HepG2 (cell line): ENCODE data around the gene NOXO1. TPM values are rescaled to one million over a fixed set of nuclear protein-coding genes. Genes with fewer than 3 reads are reported as not detected.
A peak's percentile ranks its signal among the peaks of the same experiment; 100 is the strongest.

Experiments
- ATAD3A ChIP-seq: sonication (generic); formaldehyde crosslinking; IDR thresholded peaks from 2 replicates; pipeline ENCODE4 v1.4.0; 2020; ENCODE audit warnings: missing genetic modification reagents
- ATF3 ChIP-seq: sonication (generic); formaldehyde crosslinking; IDR thresholded peaks from 2 replicates; pipeline ENCODE4 v1.4.0; 2020; ENCODE audit warnings: missing genetic modification reagents
- CSRNP1 ChIP-seq: sonication (generic); formaldehyde crosslinking; IDR thresholded peaks from 2 replicates; pipeline ENCODE4 v1.8.1; 2023; ENCODE audit warnings: mild to moderate bottlenecking, missing genetic modification reagents
- HMG20B ChIP-seq: conservative IDR thresholded peaks from 2 replicates; pipeline ENCODE4 v1.6.1; 2016; ENCODE audit warnings: missing genetic modification reagents, missing compliant biosample characterization
- KIAA2018 ChIP-seq: sonication (generic); formaldehyde crosslinking; IDR thresholded peaks from 2 replicates; pipeline ENCODE4 v1.5.0; 2020; ENCODE audit warnings: mild to moderate bottlenecking, missing genetic modification reagents, borderline replicate concordance
- LCORL ChIP-seq, 2 experiments: fragments of 450-650 bp in 1 of 2; sonication (generic) in 1 of 2; formaldehyde crosslinking in 1 of 2; IDR thresholded peaks; 2 replicates each; pipeline versions ENCODE4 v1.5.0 to v1.6.1; 2017 to 2020; ENCODE audit warnings: antibody characterized with exemption in 1 of 2, missing genetic modification reagents in 1 of 2
- RCOR2 ChIP-seq: IDR thresholded peaks from 2 replicates; pipeline ENCODE4 v1.6.1; 2016; ENCODE audit warnings: missing biosample characterization, missing genetic modification reagents
- ZNF101 ChIP-seq: sonication (generic); formaldehyde crosslinking; IDR thresholded peaks from 2 replicates; pipeline ENCODE4 v1.4.0; 2020; ENCODE audit warnings: mild to moderate bottlenecking, low read depth, missing genetic modification reagents, borderline replicate concordance
- ZNF207 ChIP-seq: fragments of 450-650 bp; IDR thresholded peaks from 2 replicates; pipeline ENCODE4 v1.6.1; 2016; ENCODE audit warnings: antibody characterized with exemption, borderline replicate concordance
- polyA plus RNA-seq, 8 experiments: library from polyadenylated mRNA; depleted of rRNA in 3 of 8; stranded (reverse) in 7 of 8; unstranded in 1 of 8; fragments of >200 nt; fragmentation: Illumina TruSeq in 4 of 8; extraction: Trizol in 4 of 8; gene quantifications; 2 replicates each; pipeline versions ENCODE4 v1.2.1 to v1.2.3, GENCODE V29; 2011 to 2016; ENCODE audit warnings: low read depth in 4 of 8, missing spikeins in 1 of 8, mixed read lengths in 1 of 8; ENCODE audit not compliant: insufficient read depth in 1 of 8
- total RNA-seq, 5 experiments: library from RNA; depleted of rRNA; stranded (reverse); fragments of >200 nt; fragmentation: Illumina TruSeq; extraction: Trizol; gene quantifications; 2 replicates each; pipeline ENCODE4 v1.2.3, GENCODE V29; 2016; ENCODE audit warnings: low read depth in 1 of 5
- TF ChIP-seq, protein P1 (sequence below): sonication (generic); formaldehyde crosslinking; IDR thresholded peaks from 2 replicates; pipeline ENCODE4 v1.5.1; 2020; ENCODE audit warnings: mild to moderate bottlenecking, missing genetic modification reagents

NOXO1 gene
- total and polyA plus RNA-seq, 2 of the 13 experiments (the other 11 are each of a cell fraction or from before 2014, with no cell fraction given) = 0.69 to 1.4 TPM

DNA sequence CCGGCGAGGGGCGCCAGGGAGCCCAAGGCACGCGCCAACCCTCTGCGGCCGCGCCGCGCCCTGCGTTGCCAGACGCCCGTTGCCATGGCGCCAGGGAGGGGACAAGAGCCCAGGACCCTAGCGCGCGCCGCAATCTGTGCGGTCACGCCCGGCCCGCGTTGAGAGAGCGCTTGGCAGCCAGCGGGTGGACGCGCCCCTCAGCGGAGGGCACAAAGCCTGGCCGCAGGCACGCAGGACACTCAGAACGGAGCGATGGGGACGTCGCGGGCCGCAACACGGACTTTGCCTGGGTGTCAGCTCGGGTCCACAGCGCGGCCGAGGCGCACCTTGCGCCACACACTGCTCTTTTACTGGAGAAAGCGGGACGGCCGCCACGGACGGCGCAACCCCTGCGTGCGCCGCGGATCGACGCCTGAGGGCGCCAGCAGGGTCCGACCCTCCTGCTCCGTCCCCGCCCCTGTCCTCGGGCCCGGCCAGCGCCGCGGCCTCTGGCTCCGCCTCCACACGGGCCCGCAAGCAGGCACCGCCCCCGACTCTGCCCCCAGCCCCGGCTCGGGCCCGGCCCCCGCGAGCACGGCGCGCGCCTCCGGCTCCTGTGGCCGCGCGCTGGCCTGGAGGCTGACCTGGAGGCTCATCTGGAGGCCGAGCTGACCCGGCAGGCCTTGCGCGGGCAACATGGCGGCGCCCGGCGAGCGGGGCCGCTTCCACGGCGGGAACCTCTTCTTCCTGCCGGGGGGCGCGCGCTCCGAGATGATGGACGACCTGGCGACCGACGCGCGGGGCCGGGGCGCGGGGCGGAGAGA is 2.5 kb upstream of the NOXO1 start, which contains the start of gene GFER (continued):
- TF ChIP-seq KIAA2018 (CRISPR knock-in tag) (no peak), CSRNP1 (CRISPR knock-in tag) (peak; percentile 10; the same call in 1 of the 2 replicates), ATF3 (CRISPR knock-in tag) (no peak), ZNF207 (no peak), HMG20B (CRISPR knock-in tag) (no peak), ZNF101 (CRISPR knock-in tag) (no peak), ATAD3A (CRISPR knock-in tag) (no peak), LCORL (IDR thresholded peaks at IDR 0.05) (no peak), LCORL (CRISPR knock-in tag; IDR thresholded peaks at IDR 0.05) (peak; percentile 90), RCOR2 (CRISPR knock-in tag) (no peak)
- TF ChIP-seq, protein P1, sequence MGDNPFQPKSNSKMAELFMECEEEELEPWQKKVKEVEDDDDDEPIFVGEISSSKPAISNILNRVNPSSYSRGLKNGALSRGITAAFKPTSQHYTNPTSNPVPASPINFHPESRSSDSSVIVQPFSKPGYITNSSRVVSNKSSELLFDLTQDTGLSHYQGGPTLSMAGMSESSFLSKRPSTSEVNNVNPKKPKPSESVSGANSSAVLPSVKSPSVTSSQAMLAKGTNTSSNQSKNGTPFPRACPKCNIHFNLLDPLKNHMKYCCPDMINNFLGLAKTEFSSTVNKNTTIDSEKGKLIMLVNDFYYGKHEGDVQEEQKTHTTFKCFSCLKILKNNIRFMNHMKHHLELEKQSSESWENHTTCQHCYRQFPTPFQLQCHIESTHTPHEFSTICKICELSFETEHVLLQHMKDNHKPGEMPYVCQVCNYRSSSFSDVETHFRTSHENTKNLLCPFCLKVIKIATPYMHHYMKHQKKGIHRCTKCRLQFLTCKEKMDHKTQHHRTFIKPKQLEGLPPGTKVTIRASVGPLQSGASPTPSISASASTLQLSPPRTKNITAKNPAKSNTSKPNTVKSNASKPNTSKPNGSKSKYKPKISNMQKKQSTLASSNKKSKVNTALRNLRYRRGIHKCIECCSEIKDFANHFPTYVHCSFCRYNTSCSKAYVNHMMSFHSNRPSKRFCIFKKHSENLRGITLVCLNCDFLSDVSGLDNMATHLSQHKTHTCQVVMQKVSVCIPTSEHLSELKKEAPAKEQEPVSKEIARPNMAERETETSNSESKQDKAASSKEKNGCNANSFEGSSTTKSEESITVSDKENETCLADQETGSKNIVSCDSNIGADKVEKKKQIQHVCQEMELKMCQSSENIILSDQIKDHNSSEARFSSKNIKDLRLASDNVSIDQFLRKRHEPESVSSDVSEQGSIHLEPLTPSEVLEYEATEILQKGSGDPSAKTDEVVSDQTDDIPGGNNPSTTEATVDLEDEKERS (CRISPR knock-in tag) = no peak
